Loucy (cell line): ENCODE data around the gene HSPA2.

Experiments used
- CTCF ChIP-seq: fragments of 200-600 bp; sonication (generic); conservative IDR thresholded peaks from 2 replicates; pipeline ENCODE4 v1.5.1; 2014; ENCODE audit warnings: mild to moderate bottlenecking, antibody characterized with exemption, low read length
- EZH2phosphoT487 ChIP-seq: fragments of 200-600 bp; IDR thresholded peaks from 2 replicates; pipeline ENCODE4 v1.6.1; 2018; ENCODE audit warnings: antibody characterized with exemption, mild to moderate bottlenecking, moderate library complexity, borderline replicate concordance

- no peak for TF ChIP-seq CTCF
- TF ChIP-seq EZH2phosphoT487, result no peak
Observed at GRCh38 chr14:64507376-64508156, 33.0 kb upstream of the HSPA2 start.
